GM12872 (cell line): ENCODE measurements around the gene P4HB.
A peak's percentile ranks its signal among the peaks of the same experiment; 100 is the strongest.

Experiments
- TF ChIP-seq, protein P1 (sequence below): IDR thresholded peaks from 3 replicates; pipeline ENCODE4 v1.5.1; 2011; ENCODE audit warnings: low read depth, mild to moderate bottlenecking, low read length, moderate library complexity; ENCODE audit not compliant: insufficient read depth

P4HB gene

GRCh38 chr17:81869221-81870130, 9.1 kb upstream of the P4HB start:
- TF ChIP-seq, protein P1, sequence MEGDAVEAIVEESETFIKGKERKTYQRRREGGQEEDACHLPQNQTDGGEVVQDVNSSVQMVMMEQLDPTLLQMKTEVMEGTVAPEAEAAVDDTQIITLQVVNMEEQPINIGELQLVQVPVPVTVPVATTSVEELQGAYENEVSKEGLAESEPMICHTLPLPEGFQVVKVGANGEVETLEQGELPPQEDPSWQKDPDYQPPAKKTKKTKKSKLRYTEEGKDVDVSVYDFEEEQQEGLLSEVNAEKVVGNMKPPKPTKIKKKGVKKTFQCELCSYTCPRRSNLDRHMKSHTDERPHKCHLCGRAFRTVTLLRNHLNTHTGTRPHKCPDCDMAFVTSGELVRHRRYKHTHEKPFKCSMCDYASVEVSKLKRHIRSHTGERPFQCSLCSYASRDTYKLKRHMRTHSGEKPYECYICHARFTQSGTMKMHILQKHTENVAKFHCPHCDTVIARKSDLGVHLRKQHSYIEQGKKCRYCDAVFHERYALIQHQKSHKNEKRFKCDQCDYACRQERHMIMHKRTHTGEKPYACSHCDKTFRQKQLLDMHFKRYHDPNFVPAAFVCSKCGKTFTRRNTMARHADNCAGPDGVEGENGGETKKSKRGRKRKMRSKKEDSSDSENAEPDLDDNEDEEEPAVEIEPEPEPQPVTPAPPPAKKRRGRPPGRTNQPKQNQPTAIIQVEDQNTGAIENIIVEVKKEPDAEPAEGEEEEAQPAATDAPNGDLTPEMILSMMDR, result peak; percentile 87

DNA sequence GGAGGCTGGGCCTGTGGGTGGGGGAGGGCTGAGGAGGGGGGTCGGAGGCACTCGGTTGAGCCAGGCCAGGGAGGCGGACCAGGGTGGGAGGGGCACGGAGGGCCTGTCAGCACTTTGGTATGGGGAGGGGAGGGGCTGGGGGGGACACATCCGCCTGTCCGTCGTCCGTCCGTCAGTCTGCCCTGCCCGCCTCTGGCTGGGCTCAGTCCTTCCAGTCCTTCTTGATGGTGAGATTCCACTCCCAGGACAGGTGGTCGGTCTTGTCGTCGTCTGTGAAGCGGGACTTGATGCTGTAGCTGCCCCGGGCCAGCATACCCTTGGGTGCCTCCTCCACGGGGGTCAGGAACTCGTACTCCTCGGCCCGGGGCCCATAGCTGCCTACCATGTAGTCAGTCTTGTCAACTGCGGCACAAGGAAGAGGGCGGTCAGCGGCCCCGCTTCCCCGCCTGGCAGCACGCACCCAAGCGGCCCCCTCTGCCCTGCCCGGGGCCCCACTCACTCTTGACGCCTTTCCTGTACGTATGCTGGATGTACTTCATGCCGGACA, 8.4 kb upstream of the P4HB start:
- TF ChIP-seq, protein P1, result no peak

- TF ChIP-seq, protein P1, result no peak
Observed at GRCh38 chr17:81867991-81868673, 7.8 kb upstream of the P4HB start.

DNA sequence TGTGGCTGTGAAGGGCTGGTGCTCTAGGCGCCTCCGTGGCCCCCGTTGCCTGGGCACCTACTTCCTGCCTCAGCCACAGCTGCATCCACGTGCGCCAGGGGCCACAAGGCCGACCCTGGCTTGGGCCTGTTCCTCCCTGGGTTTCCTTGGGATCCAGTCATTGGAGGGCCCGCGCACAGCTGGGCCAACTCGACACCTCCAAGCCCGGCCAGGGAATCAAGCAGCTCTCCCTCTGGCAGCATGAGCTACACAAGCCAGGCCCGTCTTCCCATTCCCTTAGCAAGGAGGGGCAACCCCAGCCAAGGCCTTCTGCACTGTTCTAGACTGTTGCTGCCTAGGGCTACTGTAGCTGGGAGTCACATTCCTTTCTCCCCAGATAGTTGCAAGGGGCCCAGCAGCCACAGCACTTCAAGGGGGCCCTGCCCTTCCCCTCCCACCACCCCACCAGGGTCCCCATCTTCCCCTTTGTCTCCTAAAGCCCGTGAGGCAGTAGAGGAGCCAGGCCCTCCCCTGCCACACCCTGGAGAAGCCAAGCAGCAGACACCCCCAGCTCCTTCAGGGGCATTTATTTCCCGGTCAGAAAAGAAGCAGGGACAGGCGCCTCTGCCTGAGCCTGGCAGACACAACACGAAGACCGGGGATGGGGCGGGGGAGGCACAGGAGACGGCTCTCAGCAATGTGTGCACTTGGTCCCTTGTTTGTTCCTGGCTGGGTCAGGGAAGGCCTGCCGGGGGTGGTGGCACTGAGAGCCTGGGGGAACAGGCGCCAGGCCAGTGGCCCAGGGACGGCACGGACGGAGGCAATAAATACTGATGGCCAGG, 7.0 kb upstream of the P4HB start:
- TF ChIP-seq, protein P1, result no peak

GRCh38 chr17:81866440-81867169, 6.3 kb upstream of the P4HB start:
- TF ChIP-seq, protein P1, result no peak

DNA sequence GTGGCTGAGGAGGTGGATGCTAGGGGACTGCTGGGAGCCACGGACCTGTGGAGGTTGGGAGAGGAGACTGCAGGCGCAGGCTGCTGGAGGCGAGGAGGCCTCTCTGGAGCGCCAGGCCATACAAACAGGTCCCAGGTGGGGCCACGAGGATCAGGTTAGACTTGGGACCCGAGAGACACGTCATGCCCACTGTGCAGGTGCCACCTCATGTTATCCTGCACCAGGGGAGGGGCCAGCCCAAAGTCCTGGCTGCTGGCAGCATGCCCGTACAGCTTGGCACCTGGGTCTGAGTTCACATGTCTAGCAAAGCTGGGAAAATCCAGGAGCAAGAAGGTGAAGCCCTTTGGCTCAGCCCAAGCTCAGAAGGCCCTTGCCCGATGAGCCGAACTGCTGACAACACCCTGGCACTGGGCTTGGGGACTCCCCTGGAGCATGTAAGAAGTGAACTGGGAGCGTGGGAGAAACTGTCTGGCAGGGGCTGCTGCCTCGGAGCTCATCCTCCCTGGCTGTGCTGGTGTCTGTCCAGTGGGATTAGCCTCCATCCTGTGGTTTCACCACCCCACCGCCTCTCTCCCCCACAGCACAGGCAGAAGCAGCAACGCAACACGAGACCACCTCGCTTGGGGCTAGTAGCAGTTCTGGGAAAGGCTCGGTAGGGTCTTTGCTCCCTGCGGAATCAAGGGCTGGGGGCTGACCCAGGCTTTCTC, 5.6 kb upstream of the P4HB start:
- TF ChIP-seq, protein P1, result no peak
